WTC11 (cell line): ENCODE measurements around the gene NFIA.

Experiments
- ELF4 ChIP-seq: sonication (generic); formaldehyde crosslinking; IDR thresholded peaks from 2 replicates; pipeline ENCODE4 v1.8.1; 2022; ENCODE audit warnings: low read depth, mild to moderate bottlenecking, moderate library complexity, missing genetic modification reagents
- GABPB1 ChIP-seq: sonication (generic); formaldehyde crosslinking; IDR thresholded peaks from 2 replicates; pipeline ENCODE4 v1.8.1; 2023; ENCODE audit warnings: mild to moderate bottlenecking, missing genetic modification reagents
- GRHL2 ChIP-seq: fragments of 250-450 bp; sonication (Bioruptor Pico); IDR thresholded peaks from 2 replicates; pipeline ENCODE4 v1.8.0; 2022; ENCODE audit warnings: mild to moderate bottlenecking, moderate library complexity; ENCODE audit not compliant: insufficient replicate concordance, severe bottlenecking
- NR2C2 ChIP-seq: sonication (generic); formaldehyde crosslinking; IDR thresholded peaks from 2 replicates; pipeline ENCODE4 v1.8.0; 2022; ENCODE audit warnings: mild to moderate bottlenecking, missing genetic modification reagents
- SMAD3 ChIP-seq: sonication (generic); formaldehyde crosslinking; IDR thresholded peaks from 2 replicates; pipeline ENCODE4 v1.8.0; 2022; ENCODE audit warnings: missing genetic modification reagents, mild to moderate bottlenecking, borderline replicate concordance
- TEAD4 ChIP-seq: sonication (generic); formaldehyde crosslinking; IDR thresholded peaks from 2 replicates; pipeline ENCODE4 v1.8.0; 2022; ENCODE audit warnings: mild to moderate bottlenecking, missing genetic modification reagents
- ZBTB21 ChIP-seq: sonication (generic); formaldehyde crosslinking; IDR thresholded peaks from 2 replicates; pipeline ENCODE4 v1.8.1; 2023; ENCODE audit warnings: mild to moderate bottlenecking, missing genetic modification reagents, borderline replicate concordance
- TF ChIP-seq, protein P1 (sequence below): sonication (generic); formaldehyde crosslinking; IDR thresholded peaks from 2 replicates; pipeline ENCODE4 v1.8.0; 2023; ENCODE audit warnings: mild to moderate bottlenecking, missing genetic modification reagents
- TF ChIP-seq, protein P2 (sequence below): sonication (generic); formaldehyde crosslinking; IDR thresholded peaks from 2 replicates; pipeline ENCODE4 v1.8.0; 2022; ENCODE audit warnings: mild to moderate bottlenecking, missing genetic modification reagents
- TF ChIP-seq, protein P3 (sequence below): sonication (generic); formaldehyde crosslinking; IDR thresholded peaks from 2 replicates; pipeline ENCODE4 v1.8.1; 2022; ENCODE audit warnings: missing genetic modification reagents, borderline replicate concordance
- TF ChIP-seq, protein P4 (sequence below): sonication (generic); formaldehyde crosslinking; IDR thresholded peaks from 2 replicates; pipeline ENCODE4 v1.8.1; 2022; ENCODE audit warnings: low read depth, missing genetic modification reagents, borderline replicate concordance

DNA sequence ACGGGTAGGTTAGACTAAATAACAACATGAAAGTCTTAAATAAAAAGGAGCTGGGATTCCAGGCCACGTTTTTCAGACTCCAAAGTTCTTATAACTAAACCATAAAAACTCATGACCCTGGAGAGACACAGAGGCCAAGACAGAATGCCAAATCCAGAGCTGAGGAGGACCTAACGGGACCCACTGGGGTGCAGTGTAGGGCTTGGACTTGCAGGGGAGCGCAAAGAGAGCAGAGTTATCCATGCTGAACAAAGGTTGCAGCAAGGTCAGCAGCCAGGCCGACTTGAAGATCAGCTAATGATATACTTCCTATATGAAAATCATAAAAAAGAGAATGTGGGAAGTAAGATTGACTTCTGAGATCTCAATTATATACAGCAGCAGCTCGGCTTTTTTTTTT lies 405.4 kb downstream of the NFIA start:
- TF ChIP-seq, protein P1, sequence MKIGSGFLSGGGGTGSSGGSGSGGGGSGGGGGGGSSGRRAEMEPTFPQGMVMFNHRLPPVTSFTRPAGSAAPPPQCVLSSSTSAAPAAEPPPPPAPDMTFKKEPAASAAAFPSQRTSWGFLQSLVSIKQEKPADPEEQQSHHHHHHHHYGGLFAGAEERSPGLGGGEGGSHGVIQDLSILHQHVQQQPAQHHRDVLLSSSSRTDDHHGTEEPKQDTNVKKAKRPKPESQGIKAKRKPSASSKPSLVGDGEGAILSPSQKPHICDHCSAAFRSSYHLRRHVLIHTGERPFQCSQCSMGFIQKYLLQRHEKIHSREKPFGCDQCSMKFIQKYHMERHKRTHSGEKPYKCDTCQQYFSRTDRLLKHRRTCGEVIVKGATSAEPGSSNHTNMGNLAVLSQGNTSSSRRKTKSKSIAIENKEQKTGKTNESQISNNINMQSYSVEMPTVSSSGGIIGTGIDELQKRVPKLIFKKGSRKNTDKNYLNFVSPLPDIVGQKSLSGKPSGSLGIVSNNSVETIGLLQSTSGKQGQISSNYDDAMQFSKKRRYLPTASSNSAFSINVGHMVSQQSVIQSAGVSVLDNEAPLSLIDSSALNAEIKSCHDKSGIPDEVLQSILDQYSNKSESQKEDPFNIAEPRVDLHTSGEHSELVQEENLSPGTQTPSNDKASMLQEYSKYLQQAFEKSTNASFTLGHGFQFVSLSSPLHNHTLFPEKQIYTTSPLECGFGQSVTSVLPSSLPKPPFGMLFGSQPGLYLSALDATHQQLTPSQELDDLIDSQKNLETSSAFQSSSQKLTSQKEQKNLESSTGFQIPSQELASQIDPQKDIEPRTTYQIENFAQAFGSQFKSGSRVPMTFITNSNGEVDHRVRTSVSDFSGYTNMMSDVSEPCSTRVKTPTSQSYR (CRISPR knock-in tag): no peak
- TF ChIP-seq GABPB1 (CRISPR knock-in tag) (no peak), ZBTB21 (CRISPR knock-in tag) (no peak), TEAD4 (no peak), NR2C2 (CRISPR knock-in tag) (no peak), GRHL2 (CRISPR knock-in tag) (no peak), ELF4 (CRISPR knock-in tag) (no peak), SMAD3 (CRISPR knock-in tag) (no peak)
- TF ChIP-seq, protein P2, sequence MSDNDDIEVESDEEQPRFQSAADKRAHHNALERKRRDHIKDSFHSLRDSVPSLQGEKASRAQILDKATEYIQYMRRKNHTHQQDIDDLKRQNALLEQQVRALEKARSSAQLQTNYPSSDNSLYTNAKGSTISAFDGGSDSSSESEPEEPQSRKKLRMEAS: no peak
- TF ChIP-seq, protein P3, sequence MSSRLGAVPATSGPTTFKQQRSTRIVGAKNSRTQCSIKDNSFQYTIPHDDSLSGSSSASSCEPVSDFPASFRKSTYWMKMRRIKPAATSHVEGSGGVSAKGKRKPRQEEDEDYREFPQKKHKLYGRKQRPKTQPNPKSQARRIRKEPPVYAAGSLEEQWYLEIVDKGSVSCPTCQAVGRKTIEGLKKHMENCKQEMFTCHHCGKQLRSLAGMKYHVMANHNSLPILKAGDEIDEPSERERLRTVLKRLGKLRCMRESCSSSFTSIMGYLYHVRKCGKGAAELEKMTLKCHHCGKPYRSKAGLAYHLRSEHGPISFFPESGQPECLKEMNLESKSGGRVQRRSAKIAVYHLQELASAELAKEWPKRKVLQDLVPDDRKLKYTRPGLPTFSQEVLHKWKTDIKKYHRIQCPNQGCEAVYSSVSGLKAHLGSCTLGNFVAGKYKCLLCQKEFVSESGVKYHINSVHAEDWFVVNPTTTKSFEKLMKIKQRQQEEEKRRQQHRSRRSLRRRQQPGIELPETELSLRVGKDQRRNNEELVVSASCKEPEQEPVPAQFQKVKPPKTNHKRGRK (CRISPR knock-in tag): no peak
- TF ChIP-seq, protein P4, sequence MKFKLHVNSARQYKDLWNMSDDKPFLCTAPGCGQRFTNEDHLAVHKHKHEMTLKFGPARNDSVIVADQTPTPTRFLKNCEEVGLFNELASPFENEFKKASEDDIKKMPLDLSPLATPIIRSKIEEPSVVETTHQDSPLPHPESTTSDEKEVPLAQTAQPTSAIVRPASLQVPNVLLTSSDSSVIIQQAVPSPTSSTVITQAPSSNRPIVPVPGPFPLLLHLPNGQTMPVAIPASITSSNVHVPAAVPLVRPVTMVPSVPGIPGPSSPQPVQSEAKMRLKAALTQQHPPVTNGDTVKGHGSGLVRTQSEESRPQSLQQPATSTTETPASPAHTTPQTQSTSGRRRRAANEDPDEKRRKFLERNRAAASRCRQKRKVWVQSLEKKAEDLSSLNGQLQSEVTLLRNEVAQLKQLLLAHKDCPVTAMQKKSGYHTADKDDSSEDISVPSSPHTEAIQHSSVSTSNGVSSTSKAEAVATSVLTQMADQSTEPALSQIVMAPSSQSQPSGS (CRISPR knock-in tag): no peak
